Measurements from ENCODE around the gene CREB5.
"Not testable (repeated sequence)": the region's sequence is repeated elsewhere in the genome, so short reads cannot be mapped to it uniquely, and the experiment has no call there.

Gene CREB5

GRCh38 chr7:28548416-28548815, 136.1 kb downstream of the CREB5 start:
- no peak for DNase-seq (ENCODE audit: low read depth in 2 of 2)

- no peak for DNase-seq (ENCODE audit: low read depth in 2 of 2)
Measured at GRCh38 chr7:28549998-28550397, 137.7 kb downstream of the CREB5 start.

- DNase-seq (ENCODE audit: low read depth in 2 of 2), result no peak
Measured at GRCh38 chr7:28550580-28551186, 138.4 kb downstream of the CREB5 start.

GRCh38 chr7:28551331-28551730, 139.0 kb downstream of the CREB5 start:
- no peak for DNase-seq (ENCODE audit: low read depth in 2 of 2)

GRCh38 chr7:28551766-28552165, 139.4 kb downstream of the CREB5 start:
- DNase-seq (ENCODE audit: low read depth in 2 of 2), result not testable (repeated sequence)

- no peak for DNase-seq (ENCODE audit: low read depth in 2 of 2)
Measured at GRCh38 chr7:28554802-28555471, 142.6 kb downstream of the CREB5 start.

- DNase-seq (ENCODE audit: low read depth in 2 of 2), result no peak
Measured at GRCh38 chr7:28556025-28556424, 143.7 kb downstream of the CREB5 start.

GRCh38 chr7:28556671-28557070, 144.4 kb downstream of the CREB5 start:
- no peak for DNase-seq (ENCODE audit: low read depth in 2 of 2)

GRCh38 chr7:28558236-28558635, 145.9 kb downstream of the CREB5 start:
- no peak for DNase-seq (ENCODE audit: low read depth in 2 of 2)

GRCh38 chr7:28560767-28561166, 148.4 kb downstream of the CREB5 start:
- no peak for DNase-seq (ENCODE audit: low read depth in 2 of 2)

GRCh38 chr7:28564033-28564432, 151.7 kb downstream of the CREB5 start:
- no peak for DNase-seq (ENCODE audit: low read depth in 2 of 2)

- peak; percentile 59 to 63 for DNase-seq (ENCODE audit: low read depth in 2 of 2)
Measured at GRCh38 chr7:28564755-28565374, 152.5 kb downstream of the CREB5 start.

GRCh38 chr7:28565980-28566379, 153.7 kb downstream of the CREB5 start:
- DNase-seq (ENCODE audit: low read depth in 2 of 2), result no peak

- DNase-seq (ENCODE audit: low read depth in 2 of 2), result no peak
Measured at GRCh38 chr7:28570113-28570969, 158.0 kb downstream of the CREB5 start.

- DNase-seq (ENCODE audit: low read depth in 2 of 2), result no peak
Measured at GRCh38 chr7:28570970-28571288, 158.6 kb downstream of the CREB5 start.

- no peak for DNase-seq (ENCODE audit: low read depth in 2 of 2)
Measured at GRCh38 chr7:28571405-28571804, 159.1 kb downstream of the CREB5 start.

- no peak for DNase-seq (ENCODE audit: low read depth in 2 of 2)
Measured at GRCh38 chr7:28572321-28573058, 160.2 kb downstream of the CREB5 start.

GRCh38 chr7:28573059-28573553, 160.8 kb downstream of the CREB5 start:
- peak in 1 of 2 experiments; percentile 45 for DNase-seq (ENCODE audit: low read depth in 2 of 2)

- no peak for DNase-seq (ENCODE audit: low read depth in 2 of 2)
Measured at GRCh38 chr7:28573651-28574301, 161.5 kb downstream of the CREB5 start.

- no peak for DNase-seq (ENCODE audit: low read depth in 2 of 2)
Measured at GRCh38 chr7:28575241-28575643, 162.9 kb downstream of the CREB5 start.

GRCh38 chr7:28576656-28577055, 164.3 kb downstream of the CREB5 start:
- DNase-seq (ENCODE audit: low read depth in 2 of 2), result no peak

All from fibroblast of skin of left quadriceps (primary cell).